ENCODE data around the gene ERC2. TPM values are rescaled to one million over a fixed set of nuclear protein-coding genes. Genes with fewer than 3 reads are reported as not detected.
A peak's percentile ranks its signal among the peaks of the same experiment; 100 is the strongest.

Gene ERC2
- total RNA-seq, 1 experiment from 2014 or later = 0.26 TPM

DNA sequence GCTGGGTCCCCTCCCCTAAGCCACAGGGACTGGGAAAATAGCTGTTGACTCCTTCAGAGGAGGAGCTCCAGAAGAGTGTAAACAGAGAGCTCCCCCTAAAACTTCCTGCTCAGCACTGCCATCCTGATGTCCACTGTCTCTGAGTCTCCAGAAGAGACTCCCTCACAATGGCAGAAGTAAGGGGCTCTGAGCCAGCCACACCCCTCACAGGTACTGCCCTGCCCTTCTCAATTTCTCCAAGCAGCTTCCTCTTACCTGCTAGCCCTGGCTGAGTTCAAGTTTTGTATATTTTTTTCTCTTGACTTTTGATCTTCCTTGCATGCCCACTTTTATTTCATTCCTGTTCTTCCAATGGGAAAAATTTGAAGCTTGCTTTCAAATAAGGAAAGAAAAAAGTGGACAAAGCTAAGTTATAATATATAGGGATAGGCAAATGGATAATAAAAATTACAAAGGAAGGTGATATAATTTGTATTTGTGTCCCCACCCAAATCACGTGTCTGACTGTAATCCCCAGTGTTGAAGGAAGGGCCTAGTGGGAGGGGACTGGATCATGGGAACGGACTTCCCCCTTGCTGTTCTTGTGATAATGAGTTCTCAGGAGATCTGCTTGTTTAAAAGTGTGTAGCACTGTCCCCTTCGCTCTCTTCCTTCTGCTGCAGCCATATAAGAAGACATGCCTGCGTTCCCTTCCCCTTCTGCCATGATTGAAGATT, 539.0 kb downstream of the ERC2 start:
- DNase-seq (ENCODE audit: low spot score) = no peak

DNA sequence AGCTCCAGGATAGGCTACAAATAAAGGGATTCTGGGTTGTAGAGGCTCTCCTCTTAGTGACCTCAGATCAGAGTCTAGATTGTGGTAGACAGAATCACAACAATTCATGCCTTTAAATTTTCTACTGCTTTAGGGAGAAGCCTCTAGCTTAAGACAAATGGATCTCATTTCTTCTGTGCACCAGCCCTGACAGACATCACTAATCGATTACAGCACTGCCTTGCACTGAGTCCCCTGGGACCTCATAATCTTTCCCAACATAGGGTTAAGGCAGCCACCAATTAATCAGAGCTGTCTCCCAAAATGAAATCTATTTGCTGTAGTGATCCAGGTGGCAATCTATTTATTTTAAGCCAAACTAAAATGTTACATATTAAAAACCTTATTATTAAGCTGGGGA, 544.6 kb downstream of the ERC2 start:
- DNase-seq (ENCODE audit: low spot score) = no peak

DNA sequence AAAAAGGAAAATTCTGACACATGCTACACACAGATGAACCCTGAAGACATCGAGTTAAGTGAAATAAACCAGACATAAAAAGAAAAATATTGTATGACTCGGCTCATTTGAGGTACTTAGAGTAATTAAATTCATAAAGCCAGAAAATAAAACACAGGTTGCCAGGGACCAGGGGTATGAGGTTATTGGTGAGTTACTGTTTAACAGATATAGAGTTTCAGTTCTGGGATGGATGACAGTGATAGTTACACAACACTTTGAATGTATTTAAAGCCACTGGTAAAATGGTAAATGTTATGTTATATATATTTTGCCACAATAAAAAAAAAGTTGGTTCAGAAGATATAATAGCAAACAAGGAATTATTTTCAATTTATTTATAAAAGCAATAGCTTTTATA, 545.1 kb downstream of the ERC2 start:
- no peak for DNase-seq (ENCODE audit: low spot score)

DNA sequence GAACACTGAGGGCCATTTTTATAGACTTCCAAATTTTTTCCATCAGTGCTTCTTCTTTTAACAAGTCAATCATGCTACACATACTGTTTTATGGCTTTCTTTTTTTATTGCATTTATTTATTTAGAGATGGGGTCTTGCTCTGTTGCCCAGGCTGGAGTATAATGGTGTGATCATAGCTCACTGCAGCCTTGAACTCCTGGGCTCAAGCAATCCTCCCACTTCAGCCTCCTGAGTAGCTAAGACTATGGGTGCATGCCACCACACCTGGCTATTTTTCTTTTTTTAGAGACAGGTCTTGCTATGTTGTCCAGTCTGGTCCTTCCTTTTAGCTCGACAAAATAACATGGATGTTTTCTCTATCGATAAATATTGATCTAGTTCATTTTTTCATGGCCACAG, 555.4 kb downstream of the ERC2 start:
- no peak for DNase-seq (ENCODE audit: low spot score)

DNA sequence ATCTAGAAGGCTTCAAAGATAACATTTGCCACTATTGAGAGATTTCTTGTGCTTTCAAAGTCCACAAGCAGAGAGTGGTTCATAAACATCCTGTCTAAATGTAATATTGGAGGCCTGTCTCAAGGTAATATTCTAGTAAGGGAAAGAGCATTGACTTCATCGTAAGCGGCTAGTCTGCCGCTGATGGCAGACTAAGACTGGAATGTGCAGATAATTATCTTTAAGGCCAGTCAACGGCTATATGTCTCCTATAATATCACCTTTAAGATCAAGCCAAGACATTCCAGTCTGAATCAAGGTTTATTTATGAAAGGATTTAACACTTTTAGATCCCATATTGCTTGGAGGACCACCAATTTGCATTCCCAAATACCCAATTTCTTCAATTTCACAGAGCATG, 557.0 kb downstream of the ERC2 start:
- DNase-seq (ENCODE audit: low spot score) = no peak

DNA sequence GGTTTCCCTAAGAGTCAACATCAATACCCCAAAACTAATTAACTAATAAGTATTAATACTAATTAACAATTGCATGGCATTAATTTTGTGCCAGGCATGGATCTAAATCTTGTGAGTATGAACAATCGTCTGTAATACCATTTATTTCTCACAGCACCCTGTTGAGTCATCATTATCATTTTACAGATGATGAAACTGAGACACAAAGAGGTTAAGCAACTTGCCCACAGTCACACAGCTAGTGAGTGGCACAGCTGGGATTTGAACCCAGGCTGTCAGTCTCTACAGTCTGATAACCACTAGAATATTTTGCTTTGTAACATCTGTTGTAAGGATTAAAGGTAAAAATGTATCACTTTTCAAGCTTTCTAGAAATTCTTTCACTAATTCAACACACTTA, 557.7 kb downstream of the ERC2 start:
- DNase-seq (ENCODE audit: low spot score) = no peak

DNA sequence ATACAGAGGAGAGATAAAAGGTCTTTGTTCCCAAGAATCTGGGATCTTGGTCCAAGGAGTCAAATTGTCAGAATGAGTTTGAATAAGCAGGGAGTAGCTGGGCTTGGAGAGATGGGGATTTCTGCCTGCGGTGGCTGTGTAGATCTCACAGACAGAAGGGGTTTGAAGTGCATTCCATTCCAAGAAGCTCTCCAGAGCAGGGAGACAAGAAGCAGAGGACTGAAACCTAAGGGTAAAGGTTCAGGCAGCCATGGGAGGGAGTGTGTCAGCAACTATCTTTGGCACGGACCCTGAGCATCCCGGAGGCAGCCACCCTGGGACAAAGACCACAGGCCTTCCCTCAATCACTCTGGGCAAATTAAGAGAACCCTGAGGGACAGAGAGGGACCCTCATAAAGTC, 558.9 kb downstream of the ERC2 start:
- DNase-seq (ENCODE audit: low spot score) = no peak

DNA sequence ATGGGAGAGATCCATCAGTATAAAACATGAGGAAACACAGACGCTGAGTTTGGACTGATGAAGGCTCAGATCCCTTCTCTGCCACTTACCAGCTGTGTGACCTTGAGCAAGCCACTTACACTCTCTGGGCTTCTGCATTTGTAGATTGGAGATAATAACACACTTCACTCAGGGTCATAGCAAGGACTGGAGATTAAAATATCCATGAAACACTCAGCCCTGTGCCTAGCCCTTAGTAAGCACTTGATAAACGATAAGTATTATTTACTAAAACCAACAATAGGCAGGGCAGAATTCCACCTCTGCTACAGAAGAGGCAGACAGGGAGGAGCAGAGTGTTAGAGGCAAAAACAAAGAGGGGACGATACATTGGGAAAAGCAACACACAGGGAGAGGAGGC, 560.7 kb downstream of the ERC2 start:
- DNase-seq (ENCODE audit: low spot score) = no peak

DNA sequence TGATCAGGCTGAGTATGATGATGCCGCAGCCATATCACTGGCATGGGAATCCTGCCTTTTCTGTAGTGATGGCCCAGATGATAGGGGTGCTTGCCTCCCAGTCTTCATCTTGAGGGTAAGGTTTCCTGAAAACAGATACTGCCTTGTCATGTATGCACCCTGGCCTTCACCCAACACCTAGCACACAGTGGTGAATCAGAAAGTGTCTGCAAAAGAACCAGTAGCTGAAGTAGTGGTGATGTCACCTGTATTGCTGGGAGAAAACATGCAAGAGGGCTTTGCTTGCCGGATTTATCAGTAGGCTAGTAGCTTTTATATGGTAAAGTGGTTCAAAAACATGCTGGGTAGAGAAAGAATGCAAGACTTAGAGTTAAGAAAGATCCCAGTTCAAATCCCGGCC, 561.4 kb downstream of the ERC2 start:
- no peak for DNase-seq (ENCODE audit: low spot score)

DNA sequence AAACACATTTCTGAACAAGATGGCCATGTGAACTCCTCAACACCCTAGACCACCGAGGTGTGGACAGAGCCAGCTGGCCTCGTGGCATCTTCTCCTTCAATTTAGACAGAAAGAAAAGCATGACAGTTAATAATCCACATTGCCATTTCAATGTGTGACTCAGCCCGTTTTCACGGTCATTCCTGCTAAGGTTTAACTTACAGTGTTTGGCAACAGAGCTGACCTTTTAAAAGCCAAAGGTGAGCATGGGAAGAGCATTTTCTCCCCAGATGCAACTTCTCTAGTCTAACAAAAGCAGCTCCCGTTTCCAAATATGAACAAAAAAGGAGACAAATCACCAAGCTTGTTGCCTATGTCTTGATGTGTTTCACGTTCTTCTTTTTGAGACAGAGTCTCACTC, 563.6 kb downstream of the ERC2 start:
- no peak for DNase-seq (ENCODE audit: low spot score)

DNA sequence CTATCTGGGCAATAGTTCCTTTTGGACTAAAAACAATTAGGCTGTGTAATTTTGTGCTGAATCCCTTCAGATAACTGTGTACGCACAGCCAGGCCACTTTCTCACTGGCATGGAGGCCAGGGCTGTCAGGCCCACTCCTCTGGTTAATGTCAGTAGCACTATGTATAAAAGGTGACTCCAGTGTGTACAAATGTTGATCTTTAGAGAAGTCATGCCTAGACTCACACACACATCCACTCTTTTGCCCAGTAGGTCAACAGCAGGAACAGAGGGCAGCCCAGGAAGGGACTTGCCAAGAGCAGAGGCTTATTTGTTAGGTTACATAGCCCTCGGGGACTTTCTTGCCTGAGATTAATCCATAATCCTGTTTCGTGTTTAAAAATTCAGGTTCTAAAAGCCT, 564.6 kb downstream of the ERC2 start:
- DNase-seq (ENCODE audit: low spot score) = no peak

DNA sequence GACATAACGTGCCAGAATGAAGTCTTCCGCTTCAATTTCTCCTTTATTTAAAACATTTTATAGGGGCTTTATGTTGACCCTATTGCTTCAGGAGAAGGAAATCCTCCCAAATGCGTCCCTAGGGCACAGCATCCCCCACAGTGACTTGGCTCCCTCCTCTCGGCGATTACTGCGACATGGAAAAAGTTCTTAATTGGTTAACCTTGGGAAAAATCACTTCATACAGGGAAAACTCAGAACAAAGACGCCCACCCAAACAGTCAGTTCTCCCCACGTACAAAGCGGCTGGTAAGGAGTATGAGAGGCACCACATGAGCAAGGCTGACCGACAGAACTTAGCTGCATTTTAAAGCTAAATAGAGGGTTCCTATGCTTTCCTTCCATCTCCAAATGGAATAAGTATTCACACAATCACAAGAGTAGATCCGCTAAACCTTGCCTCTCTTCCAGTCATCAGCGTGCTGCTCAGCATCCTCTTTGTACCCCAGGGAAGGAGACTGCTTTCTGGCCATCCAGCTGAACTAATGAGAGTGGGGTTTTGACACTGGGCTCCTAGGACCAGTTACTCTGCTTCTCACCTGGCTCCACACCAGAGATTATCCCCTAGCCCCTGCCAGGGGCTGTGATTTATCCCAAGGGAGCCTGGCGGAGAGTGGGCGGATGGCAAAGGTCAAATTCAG, 565.9 kb downstream of the ERC2 start:
- DNase-seq (ENCODE audit: low spot score) = no peak

DNA sequence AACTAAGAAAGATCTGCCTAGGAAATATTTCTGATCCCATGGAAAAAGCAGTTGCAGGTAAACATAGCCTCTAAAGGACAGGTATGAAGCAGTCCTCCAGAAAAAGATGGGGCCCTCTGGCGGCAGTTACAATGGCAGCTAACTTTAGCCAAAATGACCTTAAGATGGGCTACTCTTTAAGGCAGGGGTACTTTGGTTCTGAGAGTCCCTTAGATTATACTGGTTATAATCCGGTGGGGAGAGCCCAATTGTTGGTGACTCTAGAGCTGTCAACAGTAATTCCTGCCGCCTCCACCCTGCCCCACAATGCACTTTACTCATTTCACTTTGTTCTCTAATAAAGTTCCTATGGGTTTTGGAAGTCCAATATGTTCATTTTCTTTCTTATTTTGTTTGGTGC, 568.4 kb downstream of the ERC2 start:
- DNase-seq (ENCODE audit: low spot score) = no peak

DNA sequence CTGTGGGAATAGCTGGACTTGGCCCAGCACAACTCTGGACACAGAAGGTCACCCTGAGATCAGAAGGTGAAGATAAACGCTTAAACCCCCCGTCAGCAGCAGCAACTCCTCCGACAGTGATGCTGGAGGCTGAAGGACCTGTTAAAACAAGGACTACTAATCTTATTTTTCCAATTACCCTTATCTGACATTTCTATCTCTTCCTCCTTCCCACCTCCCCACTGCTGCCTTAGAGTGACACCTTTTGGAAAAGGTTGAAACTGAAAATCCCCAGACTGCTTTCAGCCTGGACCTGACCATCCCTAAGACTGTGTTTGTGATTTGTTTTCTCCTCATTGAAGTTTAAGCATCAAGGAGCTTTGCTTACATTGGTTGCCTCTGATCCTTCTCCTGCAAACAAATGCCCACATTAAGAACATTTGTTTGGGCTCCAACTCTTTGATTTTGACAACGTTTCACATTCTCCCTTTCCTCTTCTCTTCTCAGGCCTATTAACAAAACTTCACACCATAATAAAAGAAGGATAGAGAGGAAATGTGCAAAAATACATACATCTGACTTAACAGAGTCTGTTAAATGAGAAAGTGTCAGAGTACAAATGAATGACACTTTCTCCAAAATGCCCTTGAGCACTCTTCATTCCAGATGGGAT, 570.6 kb downstream of the ERC2 start:
- DNase-seq (ENCODE audit: low spot score) = peak; percentile 28

DNA sequence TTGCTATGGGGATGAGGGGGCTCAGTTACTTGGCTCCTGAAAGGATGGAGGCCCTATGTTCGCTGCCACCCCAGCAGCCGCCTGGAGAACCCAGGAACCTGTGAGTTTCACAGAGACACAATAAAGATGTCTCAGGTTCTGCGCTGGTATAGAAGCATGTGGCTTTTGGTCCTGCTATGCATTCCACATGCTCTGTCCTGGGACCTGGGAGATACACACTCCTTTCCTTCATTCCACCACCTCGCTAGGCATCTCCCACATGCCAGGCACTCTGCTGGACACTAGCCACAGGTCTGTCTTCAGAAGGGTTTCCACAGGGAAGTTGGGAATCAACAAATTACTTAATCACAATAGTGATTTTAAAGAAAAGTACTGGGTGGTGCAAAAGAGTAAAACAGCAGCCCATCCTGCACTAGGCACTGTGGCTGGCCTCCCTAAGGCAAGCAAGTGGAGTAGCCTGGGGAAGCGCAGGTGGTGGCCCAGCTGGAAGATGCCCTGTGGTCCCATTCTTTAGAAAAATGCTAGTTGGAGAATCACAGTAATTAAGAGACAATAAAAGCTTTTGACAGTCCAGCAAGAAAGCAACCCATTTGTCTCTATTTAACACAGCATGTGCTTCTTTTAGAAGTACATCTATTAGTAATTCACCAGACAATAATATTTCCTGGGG, 572.2 kb downstream of the ERC2 start:
- DNase-seq (ENCODE audit: low spot score) = no peak

DNA sequence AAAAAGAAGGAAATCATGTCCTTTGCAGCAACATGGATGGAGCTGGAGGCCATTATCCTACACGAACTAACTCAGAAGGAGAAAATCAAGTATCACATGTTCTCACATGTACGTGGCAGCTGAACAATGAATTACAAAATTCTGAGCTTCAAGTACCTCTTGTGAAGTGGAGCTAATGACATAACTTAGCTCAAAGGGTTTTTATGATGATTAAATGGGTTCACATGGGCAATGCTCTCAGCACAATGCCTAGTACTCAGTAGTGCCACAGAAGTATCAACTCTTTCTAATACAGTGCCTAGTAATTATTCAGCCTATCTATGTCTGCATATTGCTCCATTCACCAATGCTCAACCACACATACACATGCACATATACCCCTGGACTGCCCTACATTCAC, 573.7 kb downstream of the ERC2 start:
- no peak for DNase-seq (ENCODE audit: low spot score)

DNA sequence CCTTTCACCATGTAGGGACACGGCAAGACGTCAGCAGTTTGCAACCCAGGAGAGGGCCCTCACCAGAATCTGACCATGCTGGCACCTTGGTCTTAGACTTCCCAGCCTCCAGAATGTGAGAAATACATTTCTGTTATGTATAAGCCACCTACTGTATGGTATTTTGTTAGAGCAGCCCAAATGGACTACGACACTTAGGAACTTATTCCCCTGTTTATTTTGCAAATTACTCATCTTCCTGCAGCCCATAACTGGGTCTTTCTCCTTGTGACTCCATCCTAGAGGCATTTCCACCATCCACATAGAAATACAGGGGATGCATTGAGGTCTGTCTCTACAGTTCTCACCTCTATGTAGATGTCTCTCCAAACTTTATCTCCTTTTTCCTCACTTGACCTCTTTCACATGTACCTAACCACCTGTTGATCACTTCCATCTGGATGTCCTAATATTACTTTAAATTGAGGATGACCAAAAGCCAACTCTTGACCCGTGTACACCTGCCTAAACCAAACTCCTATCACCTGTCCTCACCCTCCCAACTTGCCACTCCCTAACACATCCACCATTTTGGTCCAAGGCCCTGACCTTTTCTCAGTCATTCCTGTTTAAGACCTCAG, 575.1 kb downstream of the ERC2 start:
- DNase-seq (ENCODE audit: low spot score) = peak; percentile 27

DNA sequence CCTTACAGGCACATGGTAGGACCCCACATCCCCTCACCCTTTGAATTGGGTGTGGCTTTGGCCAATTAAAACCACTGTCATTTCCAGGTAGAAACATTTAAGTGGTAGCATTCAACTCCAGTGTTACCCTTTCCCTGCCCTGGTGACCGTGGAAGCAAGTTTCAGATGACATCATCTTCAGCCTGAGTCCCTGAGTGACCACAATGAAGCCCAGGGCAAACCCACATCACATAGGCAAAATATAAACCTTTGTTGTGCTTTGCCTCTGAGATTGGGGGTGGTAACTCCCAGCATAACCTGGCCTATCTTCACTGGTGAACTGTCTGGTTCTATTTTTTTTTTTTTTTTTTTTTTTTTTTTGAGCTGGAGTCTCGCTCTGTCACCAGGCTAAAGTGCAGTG, 577.2 kb downstream of the ERC2 start:
- DNase-seq (ENCODE audit: low spot score) = peak; percentile 8

DNA sequence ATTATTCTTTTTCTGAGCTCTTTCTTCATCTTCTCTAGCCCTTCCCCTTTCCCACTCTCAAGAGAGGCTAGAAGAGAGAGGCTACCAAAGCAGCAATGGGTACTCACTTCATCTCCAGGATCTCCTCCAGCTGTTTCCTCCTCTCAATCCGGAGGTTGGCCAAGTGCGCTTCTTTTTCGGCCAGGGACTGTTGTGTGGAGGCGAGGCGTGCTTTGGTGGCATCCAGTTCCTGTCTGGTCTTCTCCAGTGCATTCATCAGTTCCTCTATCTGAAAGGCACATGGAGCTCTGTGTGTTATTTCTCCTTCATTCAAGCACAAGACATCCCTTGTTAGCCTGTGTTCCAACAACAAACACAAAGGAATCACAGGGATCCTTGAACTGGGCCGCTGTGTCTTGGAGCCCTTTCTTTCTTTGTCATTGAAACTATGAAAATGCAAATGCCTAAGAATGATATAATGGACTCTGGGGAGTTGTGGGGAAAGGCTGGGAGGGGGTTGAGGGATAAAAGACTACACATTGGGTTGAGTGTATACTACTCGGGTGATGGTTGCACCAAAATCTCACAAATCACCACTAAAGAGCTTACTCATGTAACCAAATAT, 579.9 kb downstream of the ERC2 start:
- DNase-seq (ENCODE audit: low spot score) = no peak

DNA sequence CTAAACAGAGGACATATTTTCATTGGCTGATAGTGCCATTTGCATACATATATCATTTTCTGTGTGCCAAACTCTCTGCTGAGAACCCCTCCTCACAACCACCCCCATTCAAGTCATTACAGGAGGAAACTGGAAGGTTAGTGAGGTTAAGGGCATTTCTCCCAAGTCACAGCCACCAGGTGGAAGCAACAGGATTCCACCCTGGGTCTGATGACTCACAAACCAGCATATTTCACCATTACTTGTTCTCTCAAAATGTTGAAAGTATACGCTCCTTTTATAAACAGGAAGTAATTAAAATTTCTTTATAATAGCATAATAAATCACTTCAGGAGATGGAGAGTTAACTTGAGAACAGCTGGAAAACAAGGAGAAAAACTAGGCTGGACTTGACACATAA, 582.5 kb downstream of the ERC2 start:
- DNase-seq (ENCODE audit: low spot score) = peak; percentile 91

DNA sequence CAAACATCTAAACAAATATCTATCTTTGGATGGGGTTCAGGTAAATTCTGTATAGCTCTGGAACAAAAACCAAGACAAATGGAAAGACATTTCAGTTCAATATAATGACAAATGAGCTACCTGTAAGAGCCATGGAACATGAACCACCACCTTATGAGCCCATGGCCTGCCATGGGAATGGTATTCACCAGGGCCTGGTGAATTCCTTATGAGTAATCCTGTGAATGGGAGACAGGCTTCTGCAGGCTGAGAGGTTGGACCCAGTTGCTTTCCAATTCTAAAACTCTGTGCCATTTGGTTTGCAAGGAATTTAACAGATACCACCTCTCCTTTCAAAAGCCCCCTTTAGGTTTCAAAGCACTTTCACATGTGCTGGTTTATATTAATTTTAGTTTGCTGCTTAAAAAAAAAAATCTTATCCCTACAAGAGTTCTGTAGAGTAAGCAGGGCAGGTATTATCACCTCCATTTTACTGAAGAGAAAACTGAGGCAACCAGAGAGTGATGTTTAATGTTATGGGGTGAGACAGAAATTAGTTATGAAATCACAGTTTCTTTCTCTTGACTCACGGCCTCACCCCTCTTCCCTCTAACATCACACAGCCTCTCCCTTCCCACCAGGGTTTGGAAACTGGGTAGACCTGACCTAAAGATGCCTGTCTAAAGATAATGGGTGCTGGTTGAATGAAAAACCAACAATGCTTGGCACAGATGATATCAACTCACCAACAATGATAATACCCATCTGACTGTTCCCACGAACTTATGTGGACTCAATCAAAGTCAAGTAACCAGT, 583.6 kb downstream of the ERC2 start:
- peak; percentile 13 for DNase-seq (ENCODE audit: low spot score)

All from A172 (cell line).